ENCODE results near the gene SNRPN. TPM values are rescaled to one million over a fixed set of nuclear protein-coding genes. Genes with fewer than 3 reads are reported as not detected.

The SNRPN gene
- total and polyA plus RNA-seq, 7 donors = 28.4 to 134 (median 84.5) TPM

GRCh38 chr15:24940236-24940635 is 14.6 kb upstream of the SNRPN start:
- DNase-seq = no peak
- TF ChIP-seq POLR2A (IDR thresholded peaks at IDR 0.05) = no peak
- no peak for TF ChIP-seq POLR2AphosphoS5 (IDR thresholded peaks at IDR 0.05)
- TF ChIP-seq CTCF (IDR thresholded peaks at IDR 0.05) = no peak
- no peak for TF ChIP-seq EP300 (IDR thresholded peaks at IDR 0.05)
- Histone ChIP-seq H3K27ac (no peak overlapping the region), H3K9me3 (peaks cover 0 to 8% (median 0%) of the 10 kb centered on the region in 4 donors), H3K36me3 (no peaks in the 10 kb centered on the region), H3K4me3 (no peak overlapping the region), H3K4me1 (peaks cover 0 to 4% (median under 1%) of the 10 kb centered on the region in 4 donors), H3K27me3 (no peaks in the 10 kb centered on the region)
- WGBS, 2 donors = 48 to 54% methylated on average over 2 of the region's 2 CpGs
- intact Hi-C loops (cut with DNase I) = no loop called here

GRCh38 chr15:24943361-24943760 is 11.4 kb upstream of the SNRPN start:
- 74 to 81% methylated on average over 1 of the region's 1 CpG for WGBS, 2 donors
- intact Hi-C loops (cut with DNase I) = no loop called here

GRCh38 chr15:24944954-24945353 is 9.8 kb upstream of the SNRPN start:
- 5 to 33% methylated on average over 1 of the region's 1 CpG for WGBS, 2 donors
- no peaks in the 10 kb centered on the region for H3K27me3 ChIP-seq
- DNase-seq = no peak
- intact Hi-C loops (cut with DNase I) = no loop called here
- H3K36me3 ChIP-seq = no peaks in the 10 kb centered on the region
- H3K4me1 ChIP-seq = peaks cover 0 to 10% (median 4%) of the 10 kb centered on the region in 4 donors
- H3K27ac ChIP-seq = no peak overlapping the region
- peaks cover 0 to 2% (median 0%) of the 10 kb centered on the region in 4 donors for H3K9me3 ChIP-seq
- no peak overlapping the region for H3K4me3 ChIP-seq
- TF ChIP-seq POLR2AphosphoS5 (IDR thresholded peaks at IDR 0.05) (peak in 1 of 4 donors; percentile 10), EP300 (IDR thresholded peaks at IDR 0.05) (no peak)

More at GRCh38 chr15:24943361-24943760, 11.4 kb upstream of the SNRPN start:
- peaks cover 0 to 10% (median 4%) of the 10 kb centered on the region in 4 donors for H3K4me1 ChIP-seq
- H3K9me3 ChIP-seq = peaks cover 0 to 2% (median 0%) of the 10 kb centered on the region in 4 donors
- no peaks in the 10 kb centered on the region for H3K36me3 ChIP-seq
- H3K4me3 ChIP-seq = no peak overlapping the region
- no peak overlapping the region for H3K27ac ChIP-seq
- no peak for DNase-seq
- H3K27me3 ChIP-seq = no peaks in the 10 kb centered on the region
- TF ChIP-seq POLR2AphosphoS5 (IDR thresholded peaks at IDR 0.05) = no peak
- no peak for TF ChIP-seq CTCF (IDR thresholded peaks at IDR 0.05)
- TF ChIP-seq POLR2A (IDR thresholded peaks at IDR 0.05) = no peak
- TF ChIP-seq EP300 (IDR thresholded peaks at IDR 0.05) = no peak

GRCh38 chr15:24945711-24946110 is 9.1 kb upstream of the SNRPN start:
- Histone ChIP-seq H3K27me3 (no peaks in the 10 kb centered on the region), H3K27ac (no peak overlapping the region), H3K4me3 (no peak overlapping the region), H3K9me3 (peaks cover 0 to 2% (median 0%) of the 10 kb centered on the region in 4 donors), H3K4me1 (peaks cover 0 to 10% (median 4%) of the 10 kb centered on the region in 4 donors), H3K36me3 (no peaks in the 10 kb centered on the region)
- no peak for TF ChIP-seq EP300 (IDR thresholded peaks at IDR 0.05)
- TF ChIP-seq CTCF (IDR thresholded peaks at IDR 0.05) = no peak
- TF ChIP-seq POLR2AphosphoS5 (IDR thresholded peaks at IDR 0.05) = no peak
- no peak for TF ChIP-seq POLR2A (IDR thresholded peaks at IDR 0.05)
- WGBS, 2 donors = 94% methylated on average over 1 of the region's 1 CpG
- no peak for DNase-seq
- intact Hi-C loops (cut with DNase I) = no loop called here

- 61 to 71% methylated on average over 3 of the region's 3 CpGs for WGBS, 2 donors
- peaks cover 0 to 2% (median 0%) of the 10 kb centered on the region in 4 donors for H3K9me3 ChIP-seq
- no peaks in the 10 kb centered on the region for H3K36me3 ChIP-seq
- H3K27me3 ChIP-seq = no peaks in the 10 kb centered on the region
- no peak for TF ChIP-seq EP300 (IDR thresholded peaks at IDR 0.05)
- TF ChIP-seq POLR2A (IDR thresholded peaks at IDR 0.05) = no peak
- TF ChIP-seq POLR2AphosphoS5 (IDR thresholded peaks at IDR 0.05) = no peak
- no peak for TF ChIP-seq CTCF (IDR thresholded peaks at IDR 0.05)
- H3K4me3 ChIP-seq = no peak overlapping the region
- no peak overlapping the region for H3K27ac ChIP-seq
- intact Hi-C loops (cut with DNase I) = no loop called here
- H3K4me1 ChIP-seq = peaks cover 0 to 10% (median 4%) of the 10 kb centered on the region in 4 donors
- no peak for DNase-seq
These were observed 6.3 kb upstream of the SNRPN start for GRCh38 chr15:24948495-24948894.

All from sigmoid colon (tissue), 7 donors.